ENCODE measurements around the gene TNNI2.

TNNI2 gene

DNA sequence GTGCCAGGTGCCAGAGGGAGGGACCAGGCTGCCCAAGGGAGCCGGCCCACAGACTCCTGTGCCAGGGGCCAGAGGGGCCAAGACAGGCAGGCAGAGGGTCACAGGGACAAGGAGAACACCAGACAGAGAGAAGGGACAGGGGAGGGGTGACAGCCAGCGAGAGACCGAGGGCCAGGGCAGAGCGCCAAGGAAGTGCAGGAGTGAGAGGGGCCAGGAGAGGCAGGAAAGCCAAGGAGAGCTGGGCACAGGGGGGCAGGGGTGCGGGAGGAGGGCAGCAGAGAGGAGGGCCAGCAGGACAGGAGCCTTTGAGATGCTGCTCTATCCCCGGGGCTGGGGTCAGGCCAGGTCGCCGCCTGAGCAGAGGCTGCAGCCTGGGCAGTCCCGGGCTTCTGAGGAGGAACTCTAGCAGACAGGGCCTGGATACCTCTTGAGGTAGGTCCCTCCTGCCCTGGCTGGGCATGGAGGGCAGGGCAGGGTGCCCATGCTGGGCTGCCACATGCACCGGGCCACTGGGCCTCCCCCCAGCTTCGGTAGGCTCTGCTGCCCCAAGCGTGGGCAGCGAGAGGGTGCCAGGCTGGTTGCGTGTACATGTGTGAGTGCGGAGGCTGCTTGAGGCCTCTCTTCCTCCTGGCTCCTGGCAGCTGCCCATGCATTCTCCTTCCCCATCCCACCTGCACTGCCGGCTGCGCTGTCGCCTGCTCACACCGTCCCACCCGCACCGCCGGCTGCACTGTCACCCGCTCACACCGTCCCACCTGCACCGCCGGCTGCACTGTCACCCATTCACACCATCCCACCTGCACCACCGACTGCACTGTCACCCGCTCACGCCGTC is 26.3 kb downstream of the TNNI2 start:
- POLR2A ChIA-PET, result no interaction called here
- no peaks in the 10 kb centered on the region for H3K36me3 ChIP-seq (ENCODE audit: control insufficient read depth in 2 of 2, insufficient read depth in 1 of 2, low read length in 2 of 2)
- TF ChIP-seq, protein P1, sequence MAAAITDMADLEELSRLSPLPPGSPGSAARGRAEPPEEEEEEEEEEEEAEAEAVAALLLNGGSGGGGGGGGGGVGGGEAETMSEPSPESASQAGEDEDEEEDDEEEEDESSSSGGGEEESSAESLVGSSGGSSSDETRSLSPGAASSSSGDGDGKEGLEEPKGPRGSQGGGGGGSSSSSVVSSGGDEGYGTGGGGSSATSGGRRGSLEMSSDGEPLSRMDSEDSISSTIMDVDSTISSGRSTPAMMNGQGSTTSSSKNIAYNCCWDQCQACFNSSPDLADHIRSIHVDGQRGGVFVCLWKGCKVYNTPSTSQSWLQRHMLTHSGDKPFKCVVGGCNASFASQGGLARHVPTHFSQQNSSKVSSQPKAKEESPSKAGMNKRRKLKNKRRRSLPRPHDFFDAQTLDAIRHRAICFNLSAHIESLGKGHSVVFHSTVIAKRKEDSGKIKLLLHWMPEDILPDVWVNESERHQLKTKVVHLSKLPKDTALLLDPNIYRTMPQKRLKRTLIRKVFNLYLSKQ (tag by site-specific recombination; IDR thresholded peaks at IDR 0.05; ENCODE audit: borderline replicate concordance), result no peak
- TF ChIP-seq ZNF664 (tag by site-specific recombination; IDR thresholded peaks at IDR 0.05), result no peak
- TF ChIP-seq PRDM1 (tag by site-specific recombination; IDR thresholded peaks at IDR 0.05), result no peak
- TF ChIP-seq ZNF211 (tag by site-specific recombination; IDR thresholded peaks at IDR 0.05; ENCODE audit: low read depth), result no peak
- TF ChIP-seq, protein P2, sequence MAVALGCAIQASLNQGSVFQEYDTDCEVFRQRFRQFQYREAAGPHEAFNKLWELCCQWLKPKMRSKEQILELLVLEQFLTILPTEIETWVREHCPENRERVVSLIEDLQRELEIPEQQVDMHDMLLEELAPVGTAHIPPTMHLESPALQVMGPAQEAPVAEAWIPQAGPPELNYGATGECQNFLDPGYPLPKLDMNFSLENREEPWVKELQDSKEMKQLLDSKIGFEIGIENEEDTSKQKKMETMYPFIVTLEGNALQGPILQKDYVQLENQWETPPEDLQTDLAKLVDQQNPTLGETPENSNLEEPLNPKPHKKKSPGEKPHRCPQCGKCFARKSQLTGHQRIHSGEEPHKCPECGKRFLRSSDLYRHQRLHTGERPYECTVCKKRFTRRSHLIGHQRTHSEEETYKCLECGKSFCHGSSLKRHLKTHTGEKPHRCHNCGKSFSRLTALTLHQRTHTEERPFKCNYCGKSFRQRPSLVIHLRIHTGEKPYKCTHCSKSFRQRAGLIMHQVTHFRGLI (tag by site-specific recombination; IDR thresholded peaks at IDR 0.05), result no peak
- TF ChIP-seq ZBTB8A (tag by site-specific recombination; IDR thresholded peaks at IDR 0.05), result no peak
- TF ChIP-seq ZNF645 (tag by site-specific recombination; IDR thresholded peaks at IDR 0.05), result no peak
- no peak for TF ChIP-seq PRDM4 (tag by site-specific recombination; IDR thresholded peaks at IDR 0.05)
- no peak for TF ChIP-seq ZNF354C (tag by site-specific recombination; IDR thresholded peaks at IDR 0.05; ENCODE audit: borderline replicate concordance, low read depth)
- no peak for TF ChIP-seq EGR2 (tag by site-specific recombination; IDR thresholded peaks at IDR 0.05; ENCODE audit: low read depth)
- TF ChIP-seq KLF17 (tag by site-specific recombination; IDR thresholded peaks at IDR 0.05), result no peak
- TF ChIP-seq PRDM6 (tag by site-specific recombination; IDR thresholded peaks at IDR 0.05), result no peak
- no peak for TF ChIP-seq KLF9 (tag by site-specific recombination; IDR thresholded peaks at IDR 0.05; ENCODE audit: low read depth)
- TF ChIP-seq ZNF114 (tag by site-specific recombination; IDR thresholded peaks at IDR 0.05), result no peak
- no peak for TF ChIP-seq ZSCAN30 (tag by site-specific recombination; IDR thresholded peaks at IDR 0.05)
- TF ChIP-seq ZNF585B (tag by site-specific recombination; IDR thresholded peaks at IDR 0.05), result no peak
- no peak for TF ChIP-seq ZNF510 (tag by site-specific recombination; IDR thresholded peaks at IDR 0.05; ENCODE audit: insufficient replicate concordance)
- no peak for TF ChIP-seq FEZF1 (tag by site-specific recombination; IDR thresholded peaks at IDR 0.05)
- TF ChIP-seq ZIC2 (tag by site-specific recombination; IDR thresholded peaks at IDR 0.05), result no peak
- no peak overlapping the region for H3K27ac ChIP-seq (ENCODE audit: extremely low read depth, low read depth, low read length)
- no peaks in the 10 kb centered on the region for H3K4me1 ChIP-seq (ENCODE audit: control insufficient read depth, insufficient read depth, low read length)
- CTCF ChIA-PET, result interaction anchor here (1.4 to 1.8 kb wide), 2 partner anchors 17 to 171 kb away, joined by 5 read pairs; no protein-coding TSS in a partner anchor
- no peaks in the 10 kb centered on the region for H3K9me3 ChIP-seq (ENCODE audit: control insufficient read depth, insufficient read depth, low read depth, low read length)
- H3K4me3 ChIP-seq (ENCODE audit: low read depth, low read length), result no peak overlapping the region

Data from HEK293 (cell line).